CD4-positive, alpha-beta T cell treated with Interleukin-21 for 1 hour (primary cell): Measurements from ENCODE around the gene CFAP70.

Experiments
- DNase-seq: peaks from one replicate; pipeline ENCODE4 v3.0.0-alpha.2; 2020

Gene CFAP70

DNA sequence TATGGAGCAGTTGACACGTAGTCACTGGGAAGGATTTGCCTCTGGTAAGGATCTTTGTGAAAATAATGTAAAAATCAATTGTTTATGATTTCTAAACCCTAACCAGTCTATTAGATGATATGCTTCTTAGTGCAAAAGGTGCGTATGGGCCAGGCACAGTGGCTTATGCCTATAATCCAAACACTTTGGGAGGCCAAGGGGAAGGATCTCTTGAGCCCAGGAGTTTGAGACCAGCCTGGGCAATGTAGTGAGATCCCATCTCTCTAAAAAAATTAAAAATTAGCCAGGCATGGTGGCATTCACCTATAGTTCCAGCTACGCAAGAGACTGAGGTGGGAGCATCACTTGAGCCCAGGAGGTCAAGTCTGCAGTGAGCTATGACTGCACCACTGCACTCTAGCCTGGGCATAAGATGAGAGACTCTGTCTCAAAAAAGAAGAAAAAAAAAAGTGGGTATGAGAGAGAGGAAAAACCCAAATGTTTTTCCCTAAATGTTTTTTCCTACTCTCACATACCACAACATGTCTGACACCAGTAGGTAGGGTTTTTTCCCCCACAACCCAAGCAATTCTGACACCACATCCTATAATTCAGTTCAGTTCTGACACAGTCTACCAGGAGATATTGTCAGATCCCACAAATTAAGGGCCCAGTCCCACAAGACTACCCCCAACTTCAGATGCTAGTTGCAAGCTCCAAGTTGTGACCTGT is 148.1 kb downstream of the CFAP70 start:
- DNase-seq: no peak

GRCh38 chr10:73209705-73210104 is 149.0 kb downstream of the CFAP70 start:
- DNase-seq: no peak

GRCh38 chr10:73207883-73208282 is 150.8 kb downstream of the CFAP70 start:
- DNase-seq: no peak

DNA sequence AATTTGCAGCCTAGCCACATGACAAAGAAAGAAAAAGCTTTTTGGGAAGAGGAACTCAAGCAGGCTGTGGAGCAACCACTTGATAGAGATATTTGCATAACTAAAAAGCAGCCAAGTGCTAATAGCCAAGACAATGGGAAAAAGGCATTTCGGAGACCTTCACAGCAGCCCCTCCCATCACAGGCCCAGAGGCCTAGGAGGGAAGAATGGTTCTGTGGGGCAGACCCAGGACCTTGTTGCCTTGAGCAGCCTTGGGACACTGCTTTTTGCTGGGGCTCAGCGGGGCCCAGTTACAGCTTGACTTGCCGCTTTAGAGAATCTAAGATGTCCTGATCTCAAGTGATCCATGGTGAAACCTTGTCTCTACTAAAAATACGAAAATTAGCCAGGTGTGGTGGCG is 152.3 kb downstream of the CFAP70 start:
- no peak for DNase-seq

GRCh38 chr10:73205890-73206289 is 152.8 kb downstream of the CFAP70 start:
- DNase-seq: no peak

DNA sequence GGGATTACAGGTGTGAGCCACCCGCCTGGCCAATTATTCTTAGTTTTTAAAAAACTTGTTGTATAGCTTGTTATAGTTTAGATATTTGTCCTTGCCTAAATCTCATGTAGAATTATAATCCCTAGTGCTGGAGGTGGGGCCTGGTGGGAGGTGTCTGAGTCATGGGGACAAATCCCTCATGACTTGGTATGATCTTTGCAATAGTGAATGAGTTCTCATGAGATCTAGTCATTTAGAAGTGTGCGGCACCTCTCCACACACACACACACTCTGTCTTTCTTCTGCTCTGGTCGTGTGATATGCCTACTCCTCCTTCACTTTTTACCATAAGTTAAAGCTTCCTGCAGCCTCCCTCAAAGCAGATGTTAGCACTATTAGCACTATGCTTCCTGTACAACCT is 153.6 kb downstream of the CFAP70 start:
- DNase-seq: no peak
